NCI-H1417 treated with DMSO at 0.1 percent for 48 hours (cell line): ENCODE measurements around the gene JMJD7.

Source experiments
- DNase-seq: peaks from one replicate; lab custom pipeline; 2025; lab: John Stamatoyannopoulos, UW

The JMJD7 gene

DNA sequence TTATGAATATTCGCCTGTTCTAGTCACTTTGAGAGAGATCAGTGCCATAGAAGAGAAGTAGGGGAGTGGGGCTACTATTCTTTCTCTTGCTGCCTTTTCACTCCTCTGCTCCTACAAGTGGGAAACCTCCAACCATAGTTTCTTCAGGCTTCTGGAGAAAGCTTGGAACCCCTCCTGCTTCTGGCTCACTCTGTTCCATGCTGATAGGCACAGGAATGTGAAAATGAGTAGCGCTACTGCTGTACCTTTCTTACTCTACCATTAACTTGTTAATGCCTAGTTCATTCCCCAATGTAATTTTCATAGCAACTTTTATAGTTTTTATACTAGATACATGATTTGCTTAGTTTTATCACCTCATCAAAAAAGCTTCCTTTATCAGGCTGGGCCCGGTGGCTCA, 26.7 kb upstream of the JMJD7 start:
- no peak for DNase-seq

GRCh38 chr15:41801850-41802455, 25.9 kb upstream of the JMJD7 start:
- no peak for DNase-seq

DNA sequence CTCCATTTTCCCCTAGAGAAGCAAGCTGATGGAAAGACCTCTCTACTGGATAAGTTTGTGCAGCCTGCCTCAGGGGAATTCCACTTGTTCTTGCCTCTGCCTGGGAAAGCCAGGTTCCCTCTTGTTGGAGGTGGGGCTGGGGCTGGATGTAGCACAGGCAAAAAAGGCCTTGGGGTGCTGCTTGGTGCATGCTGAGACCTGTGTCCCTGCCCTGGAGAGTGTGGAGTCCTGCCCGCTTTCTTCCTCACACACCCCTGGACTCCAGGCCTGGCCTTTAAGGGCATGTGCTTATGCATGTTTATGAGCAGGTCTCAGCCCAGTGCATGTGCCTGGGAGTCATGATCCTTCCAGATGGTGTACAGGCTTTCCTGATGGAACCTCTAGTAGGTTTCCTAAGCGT, 23.5 kb upstream of the JMJD7 start:
- DNase-seq, result no peak

DNA sequence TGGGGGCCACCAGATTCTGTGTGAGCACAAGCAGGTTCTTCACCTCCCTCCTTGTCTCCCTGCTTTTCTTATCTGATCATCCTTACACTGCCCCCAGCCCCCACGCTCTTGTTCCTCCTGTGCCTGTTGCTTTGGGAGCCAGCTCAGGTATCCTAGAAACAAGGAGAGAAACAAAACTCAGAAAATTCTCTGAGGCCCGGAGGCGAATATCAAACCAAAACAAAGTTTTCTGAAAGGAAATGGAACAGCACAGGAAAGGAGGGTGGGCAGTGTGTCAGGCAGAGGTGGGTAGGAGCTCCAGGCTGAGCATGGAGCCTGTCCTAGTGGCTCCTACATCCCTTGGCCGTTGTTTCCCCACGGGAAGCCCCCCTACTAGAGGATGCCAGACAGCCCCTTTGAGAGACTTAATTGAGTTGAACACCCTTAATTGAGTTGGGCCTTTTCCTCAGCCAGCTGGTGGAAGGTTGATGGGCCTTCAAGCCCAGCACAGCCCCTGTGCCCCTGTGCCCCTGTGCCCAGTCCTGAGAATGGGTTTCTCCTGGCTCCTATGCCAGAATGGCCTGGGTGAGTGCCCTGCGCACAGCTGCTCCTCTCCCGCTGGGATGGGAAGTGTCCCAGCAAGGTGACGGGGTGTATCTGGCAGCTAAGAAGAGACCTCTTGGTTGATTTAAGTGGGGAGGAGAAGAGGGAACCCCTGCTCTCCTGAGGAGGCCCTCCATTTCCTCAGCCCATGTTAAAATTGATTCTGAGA, 22.8 kb upstream of the JMJD7 start:
- DNase-seq, result no peak

GRCh38 chr15:41805711-41806110, 22.2 kb upstream of the JMJD7 start:
- DNase-seq, result no peak

- no peak for DNase-seq
Observed at GRCh38 chr15:41806291-41807181, 21.4 kb upstream of the JMJD7 start.

GRCh38 chr15:41809121-41809520, 18.8 kb upstream of the JMJD7 start:
- DNase-seq, result no peak

DNA sequence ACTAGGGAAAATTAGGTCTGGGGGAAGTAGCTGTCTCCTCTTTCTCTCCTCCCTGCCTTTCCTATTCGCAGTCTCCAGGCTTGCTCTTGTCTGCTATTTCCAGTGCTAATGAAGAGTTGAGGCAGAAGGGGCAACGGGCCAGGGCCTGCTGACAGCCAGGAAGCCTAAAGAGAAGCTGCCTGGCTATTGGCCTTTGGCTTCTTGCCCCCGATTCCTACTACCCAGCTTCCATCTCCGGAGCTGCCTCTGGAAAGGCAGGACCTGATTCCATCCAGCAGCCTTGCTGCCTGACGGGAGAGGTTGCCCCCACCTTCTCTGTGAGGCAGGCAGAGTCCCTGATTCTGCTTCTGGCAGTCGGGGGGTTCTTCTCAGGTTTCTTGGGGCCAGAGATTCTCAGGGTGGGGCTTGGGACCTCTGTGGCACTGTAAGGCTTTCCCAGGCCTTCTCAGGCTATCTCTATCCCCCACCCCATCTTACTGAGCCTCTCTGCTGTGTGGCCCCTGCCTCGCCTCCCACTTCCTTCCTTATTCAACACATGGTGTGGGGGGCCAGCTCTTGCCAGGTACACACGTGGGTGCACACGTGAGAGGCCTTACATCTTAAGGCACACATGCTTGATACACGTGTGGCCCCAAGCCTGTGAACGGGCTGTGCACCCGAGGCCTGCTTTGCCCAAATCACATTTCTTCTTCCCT, 18.2 kb upstream of the JMJD7 start:
- DNase-seq, result no peak

GRCh38 chr15:41810651-41811431, 17.1 kb upstream of the JMJD7 start:
- no peak for DNase-seq

GRCh38 chr15:41811432-41812195, 16.3 kb upstream of the JMJD7 start:
- DNase-seq, result no peak

DNA sequence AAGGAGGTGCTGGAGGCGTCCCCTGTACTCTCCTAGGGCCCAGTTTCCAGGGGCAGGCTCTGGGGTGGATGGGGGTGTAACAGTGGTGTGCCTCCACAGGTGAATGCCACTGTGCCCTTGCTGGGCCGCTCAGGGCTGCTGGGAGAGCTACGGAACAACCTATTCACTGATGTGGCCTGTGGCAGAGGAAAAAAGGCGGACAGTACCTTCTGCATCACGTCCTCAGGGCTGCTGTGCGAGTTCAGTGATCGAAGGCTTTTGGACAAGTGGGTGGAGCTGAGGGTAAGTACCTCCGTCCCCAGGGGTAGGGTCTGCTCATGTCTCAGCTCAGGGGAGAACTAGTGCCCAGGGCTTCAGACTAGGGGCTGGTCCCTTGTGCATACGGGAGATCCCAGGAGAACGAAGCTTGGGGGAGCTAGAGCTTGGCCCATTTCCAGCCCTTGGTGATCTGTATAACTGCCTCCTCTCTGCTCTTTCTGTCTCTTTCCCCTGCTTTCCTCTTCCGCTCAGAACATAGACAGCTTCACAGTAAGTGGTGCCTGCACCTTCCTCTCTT, 15.0 kb upstream of the JMJD7 start:
- DNase-seq, result no peak

DNA sequence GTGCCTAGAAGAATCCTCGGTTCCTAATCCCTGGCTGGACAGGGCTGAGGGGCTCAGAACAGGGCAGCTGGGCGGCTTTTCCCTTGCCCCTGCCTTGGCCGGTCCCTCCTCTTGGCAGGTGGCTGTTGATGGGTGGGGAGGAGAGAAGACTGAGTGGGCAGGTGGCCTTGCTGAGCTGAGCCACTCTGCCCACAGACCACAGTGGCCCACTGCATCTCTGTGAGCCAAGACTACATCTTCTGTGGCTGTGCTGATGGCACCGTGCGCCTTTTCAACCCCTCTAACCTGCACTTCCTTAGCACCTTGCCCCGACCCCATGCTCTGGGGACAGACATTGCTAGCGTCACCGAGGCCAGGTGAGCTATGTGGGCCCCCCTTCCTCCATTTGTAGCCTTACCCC, 14.5 kb upstream of the JMJD7 start:
- no peak for DNase-seq

DNA sequence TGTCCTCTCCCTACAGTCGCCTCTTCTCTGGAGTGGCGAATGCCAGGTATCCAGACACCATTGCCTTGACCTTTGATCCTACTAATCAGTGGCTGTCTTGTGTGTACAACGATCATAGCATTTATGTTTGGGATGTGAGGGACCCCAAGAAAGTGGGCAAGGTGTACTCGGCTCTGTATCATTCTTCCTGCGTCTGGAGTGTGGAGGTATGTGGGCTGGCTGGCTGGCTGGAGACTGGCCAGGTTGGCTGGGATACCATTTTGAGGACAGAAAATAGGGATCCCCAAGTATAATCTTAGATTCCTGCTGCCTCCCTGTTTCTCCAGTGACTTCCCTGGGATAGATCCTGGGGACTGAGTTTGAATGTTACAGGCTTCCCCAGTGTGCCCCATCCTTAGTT, 13.4 kb upstream of the JMJD7 start:
- no peak for DNase-seq

- no peak for DNase-seq
Observed at GRCh38 chr15:41816788-41817187, 11.1 kb upstream of the JMJD7 start.

GRCh38 chr15:41817327-41817726, 10.6 kb upstream of the JMJD7 start:
- no peak for DNase-seq

DNA sequence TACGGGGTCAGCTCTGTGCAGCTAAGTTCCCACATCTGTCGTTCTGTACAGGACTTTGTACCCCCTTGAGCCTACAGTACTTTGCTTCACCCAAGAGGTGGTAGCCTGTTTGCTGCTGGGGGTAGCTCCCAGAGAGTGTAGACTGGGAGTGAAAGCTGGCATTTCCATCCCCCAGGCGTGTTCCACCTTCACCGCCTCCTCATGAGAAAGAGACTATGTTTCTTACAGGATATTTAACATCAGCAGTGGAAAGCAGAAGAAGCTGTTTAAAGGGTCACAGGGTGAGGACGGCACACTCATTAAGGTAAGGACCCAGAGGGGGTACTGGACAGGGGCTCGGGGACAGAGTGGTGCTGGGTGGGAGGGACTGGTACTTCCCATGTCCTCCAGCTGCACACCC, 10.1 kb upstream of the JMJD7 start:
- no peak for DNase-seq

DNA sequence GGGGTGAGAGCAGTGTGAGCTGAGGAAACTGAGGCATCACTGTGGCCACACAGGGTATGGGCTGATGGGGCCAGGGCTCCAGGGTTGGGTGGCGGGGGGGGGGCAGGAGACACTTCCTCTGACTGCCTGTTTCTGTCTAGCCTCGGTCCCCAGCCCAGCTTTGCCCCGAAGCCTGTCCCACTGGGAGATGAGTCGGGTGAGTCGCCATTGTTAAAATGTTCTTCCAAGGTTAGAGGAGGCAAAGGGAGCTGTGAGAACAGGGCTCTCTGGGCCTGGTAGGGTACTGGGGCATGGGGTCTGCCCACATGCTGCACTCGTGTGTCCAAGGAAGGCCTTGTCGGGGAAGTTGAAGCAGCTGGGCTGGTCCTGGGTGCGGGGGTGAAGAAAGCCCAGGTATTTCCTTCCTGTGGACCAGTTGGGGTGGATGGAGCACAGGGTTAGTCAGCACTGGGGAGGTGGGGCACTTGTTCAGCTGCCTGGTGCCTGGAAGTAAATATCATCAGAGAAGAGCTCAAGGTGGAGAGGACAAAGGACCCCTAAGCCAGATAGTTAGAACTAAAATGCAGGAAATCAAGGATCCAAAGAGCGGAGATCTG, 8.3 kb upstream of the JMJD7 start:
- DNase-seq, result no peak

- DNase-seq, result no peak
Observed at GRCh38 chr15:41820791-41821423, 7.0 kb upstream of the JMJD7 start.

DNA sequence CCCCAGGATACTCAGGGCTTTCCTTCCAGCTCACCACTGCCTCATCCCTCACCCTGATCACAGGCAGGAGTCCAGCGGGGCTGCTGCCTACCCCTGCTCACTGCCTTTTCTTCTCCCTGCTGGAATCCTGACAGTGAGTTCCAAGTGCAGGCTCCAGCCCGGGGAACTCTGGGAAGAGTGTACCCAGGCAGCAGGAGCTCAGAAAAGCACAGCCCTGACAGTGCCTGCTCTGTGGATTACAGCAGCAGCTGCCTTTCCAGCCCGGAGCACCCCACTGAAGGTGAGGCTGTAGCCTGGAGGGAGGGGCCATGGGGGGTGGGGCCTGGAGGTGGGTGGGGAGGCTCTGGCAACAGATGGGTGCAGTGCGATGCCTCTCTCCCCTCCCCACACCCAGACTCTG, 6.1 kb upstream of the JMJD7 start:
- DNase-seq, result no peak

DNA sequence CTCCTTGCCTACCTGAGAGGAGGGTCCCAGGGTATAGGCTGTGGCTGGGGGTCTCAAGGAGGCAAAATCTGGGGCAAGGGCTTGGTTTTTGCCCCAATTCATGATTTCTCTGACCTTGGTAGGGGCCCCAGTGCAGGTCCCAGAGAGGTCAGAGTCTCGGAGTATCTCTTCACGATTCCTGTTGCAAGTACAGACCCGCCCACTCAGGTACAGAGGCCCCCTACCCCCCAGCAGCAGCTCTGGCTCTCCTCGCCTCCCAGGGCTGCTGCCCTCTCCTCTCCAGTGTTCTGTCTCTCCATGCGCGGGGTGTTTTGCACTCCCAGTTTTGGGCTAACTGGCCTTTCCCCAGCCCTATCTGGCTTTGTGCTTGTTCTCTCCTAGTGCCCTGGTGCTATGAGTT, 5.4 kb upstream of the JMJD7 start:
- no peak for DNase-seq
